GM21447 (cell line): ENCODE measurements around the gene GTPBP10.
"Not testable (repeated sequence)": the region's sequence is repeated elsewhere in the genome, so short reads cannot be mapped to it uniquely, and the experiment has no call there.

Source experiments
- ATAC-seq: cut with Tn5 transposase; IDR thresholded peaks from one replicate; pipeline ENCODE4 v1.9.1; 2021; ENCODE audit not compliant: unreplicated experiment

Gene GTPBP10

GRCh38 chr7:90350032-90350431 is 3.5 kb downstream of the GTPBP10 start:
- not testable (repeated sequence) for ATAC-seq

DNA sequence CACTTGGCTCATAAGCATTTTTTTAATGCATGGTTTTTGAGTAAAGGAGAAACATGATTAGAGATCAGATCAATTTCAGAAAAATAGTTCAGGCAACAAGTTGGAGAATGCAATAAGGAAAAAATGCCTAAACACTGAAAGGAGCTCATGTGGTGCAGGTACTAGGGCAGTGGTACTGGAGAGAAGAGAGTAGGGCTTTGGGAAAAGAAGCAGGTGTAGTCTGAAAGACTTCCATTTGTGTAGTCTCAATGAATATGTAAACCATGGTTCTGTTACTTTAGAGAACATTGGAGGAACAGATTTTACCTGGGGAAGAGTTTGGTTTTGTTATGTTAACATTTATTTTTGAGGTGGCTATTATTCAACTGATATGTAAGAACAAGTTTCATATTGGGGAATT is 5.5 kb downstream of the GTPBP10 start:
- ATAC-seq = no peak

GRCh38 chr7:90383422-90383821 is 36.9 kb downstream of the GTPBP10 start:
- no peak for ATAC-seq

DNA sequence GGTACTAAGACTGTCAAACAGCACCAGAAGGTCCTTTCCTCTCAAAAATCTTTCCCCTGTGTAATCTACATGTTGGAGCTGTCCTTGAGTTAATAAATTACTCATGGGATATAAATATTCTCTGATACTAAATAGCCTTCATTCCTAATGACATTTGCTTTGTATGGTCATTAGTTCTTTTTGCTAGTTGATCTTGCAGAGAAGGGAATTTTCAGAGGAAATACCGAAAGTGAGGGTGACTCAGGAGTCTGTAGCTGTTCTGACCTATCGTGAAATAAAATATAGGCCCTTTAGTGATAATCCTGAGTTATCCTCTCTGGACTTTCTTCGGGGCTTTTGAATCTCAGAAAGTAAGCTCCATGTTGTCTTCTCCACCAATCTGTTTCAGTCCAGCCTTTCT is 37.3 kb downstream of the GTPBP10 start:
- ATAC-seq = no peak

DNA sequence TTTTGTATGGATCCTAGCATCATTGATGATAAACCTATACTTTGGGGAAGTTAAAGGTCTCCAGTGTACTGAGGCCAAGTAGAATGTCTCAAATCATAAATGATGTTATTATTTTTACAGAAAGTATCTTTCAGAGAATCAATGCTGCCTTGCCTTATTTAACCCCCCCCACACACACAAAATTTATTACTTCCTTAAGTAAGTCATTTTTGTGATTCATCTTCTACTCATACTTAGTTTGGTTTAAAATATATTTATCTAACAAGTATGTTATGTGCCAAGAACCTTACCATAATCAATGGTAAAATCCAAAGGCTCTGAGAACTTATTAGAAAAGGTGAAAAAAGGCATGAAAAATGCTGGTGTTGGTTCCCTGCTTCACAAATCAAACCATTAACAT is 37.9 kb downstream of the GTPBP10 start:
- no peak for ATAC-seq

DNA sequence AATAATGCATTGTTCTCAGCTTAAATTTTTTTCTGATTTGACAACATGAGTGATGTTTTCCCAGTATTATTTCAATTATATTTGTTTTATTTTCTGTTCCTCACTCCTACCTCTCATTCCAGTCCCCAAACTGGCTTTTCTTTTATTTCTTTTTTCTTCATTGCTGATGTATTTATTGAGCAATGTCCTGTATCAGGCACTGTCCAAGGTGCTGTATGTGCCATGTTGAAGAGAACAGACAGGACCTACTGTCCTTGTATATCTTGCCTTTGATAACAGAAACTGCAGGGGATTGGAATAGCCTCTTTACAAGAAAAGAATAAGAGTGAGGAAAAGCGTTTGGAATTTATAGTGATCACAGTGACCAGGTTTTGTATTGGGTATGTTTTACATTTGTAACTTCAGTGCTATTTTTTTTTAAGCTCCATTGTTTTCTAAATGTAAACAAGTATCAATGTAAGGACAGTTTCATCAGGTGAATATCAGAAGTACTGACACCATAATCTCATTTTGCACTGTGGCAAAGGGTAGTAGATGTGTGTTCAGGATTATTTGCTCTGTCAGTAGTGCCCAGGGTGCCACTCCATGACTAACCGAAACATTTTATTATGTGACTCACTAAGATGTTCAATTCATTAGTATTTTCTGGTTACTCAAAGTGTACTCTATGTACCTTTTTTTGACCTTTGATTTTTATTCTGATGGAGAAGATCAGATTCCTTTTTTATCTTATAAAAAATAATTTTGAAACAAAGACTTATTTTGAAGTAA is 41.1 kb downstream of the GTPBP10 start:
- ATAC-seq = no peak

- ATAC-seq = no peak
Observed at GRCh38 chr7:90390926-90391325, 44.4 kb downstream of the GTPBP10 start.

GRCh38 chr7:90391488-90391887 is 45.0 kb downstream of the GTPBP10 start:
- no peak for ATAC-seq

DNA sequence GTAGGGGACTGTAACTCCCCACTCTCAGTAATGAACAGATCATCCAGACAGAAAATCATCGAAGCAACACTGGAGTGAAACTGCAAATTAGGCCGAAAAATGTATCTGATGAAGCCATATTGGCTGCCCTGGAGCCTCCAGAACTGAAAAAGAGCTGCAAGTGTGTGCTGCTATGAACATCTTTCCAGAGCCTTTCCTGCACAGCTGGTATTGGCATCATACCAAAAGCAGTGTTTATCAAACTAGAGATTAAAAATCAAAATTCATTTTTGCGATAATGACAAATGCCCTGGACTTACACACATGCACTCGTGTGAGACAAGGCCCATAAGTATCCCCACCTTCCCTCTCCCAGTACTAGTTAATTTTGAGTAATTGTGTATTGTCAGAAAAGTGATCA is 49.9 kb downstream of the GTPBP10 start:
- no peak for ATAC-seq

- no peak for ATAC-seq
Observed at GRCh38 chr7:90401989-90402388, 55.5 kb downstream of the GTPBP10 start.

- ATAC-seq = no peak
Observed at GRCh38 chr7:90402785-90403173, 56.3 kb downstream of the GTPBP10 start.

GRCh38 chr7:90403174-90404113 is 56.9 kb downstream of the GTPBP10 start, which contains the start of gene CLDN12:
Gene CLDN12, plus strand, starts transcription at chr7:90403461. Its CDS starts 9,216 bp downstream, at chr7:90412677.
- peak; percentile 95 for ATAC-seq

GRCh38 chr7:90404777-90405176 is 58.3 kb downstream of the GTPBP10 start:
- ATAC-seq = no peak

GRCh38 chr7:90407484-90407821 is 60.9 kb downstream of the GTPBP10 start:
- no peak for ATAC-seq

DNA sequence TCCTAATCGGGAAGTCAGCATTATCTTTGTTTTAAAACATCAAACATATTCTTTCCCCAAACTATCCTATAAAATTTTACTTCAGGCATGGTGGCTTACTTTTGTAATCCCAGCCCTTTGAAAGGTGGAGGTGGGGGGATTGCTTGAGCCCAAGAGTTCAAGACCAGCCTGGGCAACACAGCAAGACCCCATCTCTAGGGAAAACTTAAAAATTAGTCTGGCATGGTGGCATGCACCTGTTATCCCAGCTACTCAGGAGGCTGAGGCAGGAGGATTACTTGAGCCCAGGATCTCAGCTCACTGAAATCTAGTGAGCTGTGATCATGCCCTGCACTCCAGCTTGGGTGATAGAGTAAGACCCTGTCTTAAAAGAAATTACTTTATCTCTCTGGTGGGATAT is 61.6 kb downstream of the GTPBP10 start:
- ATAC-seq = no peak

DNA sequence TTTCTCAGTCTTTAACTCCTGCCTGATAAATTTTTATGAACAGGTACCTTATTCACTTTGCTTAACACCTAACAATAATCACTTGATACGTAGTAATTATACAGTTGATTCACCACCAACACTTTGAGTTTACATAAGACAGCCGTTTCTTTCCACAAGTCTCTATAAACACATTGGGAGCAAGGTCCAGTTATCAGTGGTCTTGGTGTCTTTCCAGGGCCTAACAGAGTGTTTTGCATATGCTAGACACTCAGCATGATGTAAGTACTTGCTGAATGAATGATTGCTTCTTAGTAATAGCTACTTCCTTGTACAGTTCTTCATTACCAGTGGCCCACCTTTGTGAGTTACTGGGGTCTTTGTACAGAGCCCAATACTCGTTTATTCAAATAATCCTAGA is 63.2 kb downstream of the GTPBP10 start:
- ATAC-seq = no peak

DNA sequence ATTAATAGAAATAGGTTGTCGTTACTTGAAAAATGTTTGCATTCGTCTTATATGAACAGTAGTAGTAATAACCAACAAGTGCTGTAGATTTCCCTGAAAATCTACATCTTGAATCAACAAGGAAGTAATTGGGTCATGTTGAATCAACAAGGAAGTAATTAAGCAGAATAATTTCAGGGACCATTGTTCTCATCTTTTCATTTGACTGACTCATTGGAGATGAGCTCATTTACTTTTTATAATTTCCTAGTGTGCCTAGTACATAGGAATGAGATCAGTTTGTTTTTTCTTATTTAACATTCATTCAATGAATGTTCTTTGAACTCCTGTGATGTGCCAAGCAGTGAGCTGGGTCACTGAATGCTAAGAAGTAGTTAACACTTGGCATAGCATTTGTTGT is 65.0 kb downstream of the GTPBP10 start:
- no peak for ATAC-seq

- peak; percentile 64 for ATAC-seq
Observed at GRCh38 chr7:90412458-90413184, 66.1 kb downstream of the GTPBP10 start.

GRCh38 chr7:90413185-90413528 is 66.6 kb downstream of the GTPBP10 start:
- ATAC-seq = no peak

DNA sequence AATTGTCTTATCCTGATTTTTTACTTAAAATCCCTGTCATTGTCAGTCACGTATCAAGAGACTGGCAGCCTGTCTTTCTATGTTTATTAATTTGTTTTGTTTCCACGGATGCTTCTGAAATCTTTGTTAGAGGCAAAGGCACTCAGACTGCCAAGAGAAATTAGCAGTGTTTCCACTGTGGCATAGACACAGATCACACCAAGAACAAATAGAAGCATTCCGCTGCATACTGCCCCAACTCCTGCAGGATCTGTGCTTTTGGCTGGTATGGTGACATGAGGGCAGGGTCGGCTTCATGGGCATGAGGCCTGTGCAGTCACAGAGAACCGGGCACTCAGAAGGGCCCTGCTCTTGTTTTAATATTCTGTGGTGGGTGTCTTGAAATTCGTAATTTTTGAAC is 75.1 kb downstream of the GTPBP10 start:
- ATAC-seq = no peak

GRCh38 chr7:90424720-90425119 is 78.2 kb downstream of the GTPBP10 start:
- ATAC-seq = peak; percentile 89

- ATAC-seq = no peak
Observed at GRCh38 chr7:90425376-90425775, 78.9 kb downstream of the GTPBP10 start.
